GM13976 (cell line): Measurements from ENCODE around the gene ARHGAP15.

Source experiments
- DNase-seq: peaks from one replicate; pipeline ENCODE4 v3.0.0; 2012; ENCODE audit warnings: low spot score
- in situ Hi-C: fragments of 300-500 bp; cut with MboI; formaldehyde crosslinking; loops from one replicate; pipeline ENCODE4 v1.12.0; 2022; ENCODE audit warnings: low sequenced_read_pairs, mixed read lengths, inconsistent platforms; ENCODE audit not compliant: unreplicated experiment
- TF ChIP-seq, protein P1 (sequence below): IDR thresholded peaks from 2 replicates; pipeline ENCODE4 v1.5.1; 2012; ENCODE audit warnings: borderline replicate concordance, mild to moderate bottlenecking; ENCODE audit not compliant: insufficient read depth; ENCODE audit errors: extremely low read depth, missing control alignments, control extremely low read depth

The ARHGAP15 gene

DNA sequence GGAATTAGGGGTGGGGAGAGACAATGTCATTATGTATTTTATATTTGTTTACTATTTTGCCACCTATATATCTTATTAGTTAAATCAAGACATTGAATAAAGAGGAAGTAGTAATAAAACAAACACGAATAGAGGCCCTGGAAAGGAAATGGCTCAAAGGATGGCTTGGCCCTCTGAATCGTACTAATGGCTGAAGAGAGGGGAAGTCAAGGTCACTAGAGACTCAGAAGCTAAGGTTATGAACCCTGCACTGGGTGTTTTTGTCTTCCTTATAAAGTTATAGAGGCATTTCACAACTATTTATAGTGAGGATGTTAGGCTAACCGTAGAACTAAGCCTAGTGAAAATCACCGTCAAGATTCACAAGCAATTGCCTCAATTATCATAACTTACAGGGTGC, 685.9 kb downstream of the ARHGAP15 start:
- in situ Hi-C loops, result no loop called here
- TF ChIP-seq, protein P1, sequence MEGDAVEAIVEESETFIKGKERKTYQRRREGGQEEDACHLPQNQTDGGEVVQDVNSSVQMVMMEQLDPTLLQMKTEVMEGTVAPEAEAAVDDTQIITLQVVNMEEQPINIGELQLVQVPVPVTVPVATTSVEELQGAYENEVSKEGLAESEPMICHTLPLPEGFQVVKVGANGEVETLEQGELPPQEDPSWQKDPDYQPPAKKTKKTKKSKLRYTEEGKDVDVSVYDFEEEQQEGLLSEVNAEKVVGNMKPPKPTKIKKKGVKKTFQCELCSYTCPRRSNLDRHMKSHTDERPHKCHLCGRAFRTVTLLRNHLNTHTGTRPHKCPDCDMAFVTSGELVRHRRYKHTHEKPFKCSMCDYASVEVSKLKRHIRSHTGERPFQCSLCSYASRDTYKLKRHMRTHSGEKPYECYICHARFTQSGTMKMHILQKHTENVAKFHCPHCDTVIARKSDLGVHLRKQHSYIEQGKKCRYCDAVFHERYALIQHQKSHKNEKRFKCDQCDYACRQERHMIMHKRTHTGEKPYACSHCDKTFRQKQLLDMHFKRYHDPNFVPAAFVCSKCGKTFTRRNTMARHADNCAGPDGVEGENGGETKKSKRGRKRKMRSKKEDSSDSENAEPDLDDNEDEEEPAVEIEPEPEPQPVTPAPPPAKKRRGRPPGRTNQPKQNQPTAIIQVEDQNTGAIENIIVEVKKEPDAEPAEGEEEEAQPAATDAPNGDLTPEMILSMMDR, result no peak
- no peak for DNase-seq

DNA sequence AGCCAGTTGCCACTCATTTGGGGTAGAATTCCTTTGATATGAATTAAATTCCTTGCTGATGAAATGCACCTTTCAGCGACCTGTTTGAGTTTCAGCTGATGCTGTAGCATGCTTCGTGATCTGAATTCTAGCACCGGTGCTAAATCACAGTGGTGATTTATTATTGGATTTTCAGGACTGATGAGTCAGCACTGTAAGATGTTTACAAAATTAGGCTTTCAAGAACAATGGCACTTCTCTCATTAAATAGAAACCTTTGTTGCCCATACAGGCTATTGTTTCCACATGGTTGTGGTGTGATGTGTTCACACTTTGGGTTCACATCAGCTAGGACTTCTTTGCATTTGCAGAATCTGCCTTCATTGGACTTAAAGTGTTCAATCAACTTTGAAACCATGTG, 687.7 kb downstream of the ARHGAP15 start:
- TF ChIP-seq, protein P1, result no peak
- DNase-seq, result no peak
- in situ Hi-C loops, result no loop called here
